HFF-Myc (cell line): ENCODE data around the gene EGLN3.

Experiments used
- DNase-seq: peaks from one replicate; pipeline ENCODE4 v3.0.0-alpha.2; 2011; ENCODE audit warnings: low read depth; ENCODE audit errors: extremely low read depth
- H3K4me3 ChIP-seq: replicated peaks from 2 replicates; pipeline ENCODE4 v1.5.1; 2011; ENCODE audit warnings: low read depth, mild to moderate bottlenecking, control low read depth, low read length
- CTCF ChIP-seq: IDR thresholded peaks from 2 replicates; pipeline ENCODE4 v1.5.1; 2012; ENCODE audit warnings: mild to moderate bottlenecking, low read depth, low read length, control low read depth; ENCODE audit errors: missing control alignments

The EGLN3 gene

GRCh38 chr14:33948145-33948868, 2.6 kb downstream of the EGLN3 start:
- TF ChIP-seq CTCF: no peak
- DNase-seq: no peak
- peak overlapping the region; percentile 65 for H3K4me3 ChIP-seq

GRCh38 chr14:33946679-33947476, 4.0 kb downstream of the EGLN3 start:
- no peak for DNase-seq
- no peak for TF ChIP-seq CTCF
- no peak overlapping the region for H3K4me3 ChIP-seq

- TF ChIP-seq CTCF: no peak
Measured at GRCh38 chr14:33945210-33946088, 5.4 kb downstream of the EGLN3 start.

GRCh38 chr14:33943096-33943883, 7.6 kb downstream of the EGLN3 start:
- H3K4me3 ChIP-seq: no peak overlapping the region
- no peak for TF ChIP-seq CTCF
- DNase-seq: no peak

More at GRCh38 chr14:33945210-33946088, 5.4 kb downstream of the EGLN3 start:
- H3K4me3 ChIP-seq: no peak overlapping the region
- no peak for DNase-seq

GRCh38 chr14:33941718-33942117, 9.2 kb downstream of the EGLN3 start:
- no peak overlapping the region for H3K4me3 ChIP-seq
- TF ChIP-seq CTCF: no peak
- DNase-seq: no peak

- DNase-seq: no peak
- TF ChIP-seq CTCF: no peak
- H3K4me3 ChIP-seq: no peak overlapping the region
Measured at GRCh38 chr14:33940561-33941011, 10.3 kb downstream of the EGLN3 start.
